ENCODE data around the gene SBK2. TPM values are rescaled to one million over a fixed set of nuclear protein-coding genes. Genes with fewer than 3 reads are reported as not detected.
"Not testable (repeated sequence)": the region's sequence is repeated elsewhere in the genome, so short reads cannot be mapped to it uniquely, and the experiment has no call there.

Gene SBK2
- total RNA-seq, 4 donors from 2014 or later = not detected

- Histone ChIP-seq H3K4me1 (no peaks in the 10 kb centered on the region), H3K9me3 (no peaks in the 10 kb centered on the region), H3K27ac (no peak overlapping the region), H3K36me3 (no peaks in the 10 kb centered on the region), H3K27me3 (no peaks in the 10 kb centered on the region), H3K4me3 (replicated peaks in 1 of 3) (no peak overlapping the region)
- 88 to 91% methylated on average over 15 to 20 of the region's 22 CpGs for WGBS, 2 donors
- TF ChIP-seq POLR2A (IDR thresholded peaks at IDR 0.05) = no peak
- no peak for TF ChIP-seq CTCF (IDR thresholded peaks at IDR 0.05)
- no peak for DNase-seq
- intact Hi-C loops (cut with DNase I) = no loop called here
Observed at GRCh38 chr19:55535965-55536350, 975 bp downstream of the SBK2 start.

- no peaks in the 10 kb centered on the region for H3K36me3 ChIP-seq
- intact Hi-C loops (cut with DNase I) = no loop called here
- WGBS, 2 donors = 80 to 84% methylated on average over 12 of the region's 12 CpGs
- no peak for DNase-seq
- TF ChIP-seq POLR2A (IDR thresholded peaks at IDR 0.05) = no peak
- no peak for TF ChIP-seq CTCF (IDR thresholded peaks at IDR 0.05)
- H3K9me3 ChIP-seq = no peaks in the 10 kb centered on the region
- H3K27ac ChIP-seq = no peak overlapping the region
- H3K27me3 ChIP-seq = no peaks in the 10 kb centered on the region
- H3K4me3 ChIP-seq (replicated peaks in 1 of 3) = no peak overlapping the region
- no peaks in the 10 kb centered on the region for H3K4me1 ChIP-seq
Observed at GRCh38 chr19:55535173-55535964, 1.6 kb downstream of the SBK2 start.

GRCh38 chr19:55534280-55534679, 2.7 kb downstream of the SBK2 start:
- WGBS, 2 donors = 78 to 93% methylated on average over 7 of the region's 7 CpGs
- DNase-seq; intact Hi-C loops (cut with DNase I): not testable (repeated sequence)

GRCh38 chr19:55530996-55531395, 5.9 kb downstream of the SBK2 start:
- no peak overlapping the region for H3K4me3 ChIP-seq (replicated peaks in 1 of 3)
- H3K4me1 ChIP-seq = peaks cover 0 to 6% of the 10 kb centered on the region in 2 donors
- WGBS, 2 donors = 89 to 100% methylated on average over 3 to 23 of the region's 26 CpGs
- intact Hi-C loops (cut with DNase I) = no loop called here
- no peaks in the 10 kb centered on the region for H3K27me3 ChIP-seq
- H3K36me3 ChIP-seq = no peaks in the 10 kb centered on the region
- TF ChIP-seq POLR2A (IDR thresholded peaks at IDR 0.05) (no peak), CTCF (IDR thresholded peaks at IDR 0.05) (no peak)
- no peak for DNase-seq
- H3K27ac ChIP-seq = no peak overlapping the region
- no peaks in the 10 kb centered on the region for H3K9me3 ChIP-seq

More at GRCh38 chr19:55534280-55534679, 2.7 kb downstream of the SBK2 start:
- H3K4me1 ChIP-seq; H3K27me3 ChIP-seq; H3K36me3 ChIP-seq; H3K9me3 ChIP-seq; H3K27ac ChIP-seq; H3K4me3 ChIP-seq (replicated peaks in 1 of 3): not testable (repeated sequence)

GRCh38 chr19:55529636-55530234, 7.2 kb downstream of the SBK2 start:
- no peak overlapping the region for H3K27ac ChIP-seq
- DNase-seq = no peak
- peaks cover 0 to 6% of the 10 kb centered on the region in 2 donors for H3K4me1 ChIP-seq
- no peaks in the 10 kb centered on the region for H3K27me3 ChIP-seq
- TF ChIP-seq POLR2A (IDR thresholded peaks at IDR 0.05) (no peak), CTCF (IDR thresholded peaks at IDR 0.05) (no peak)
- intact Hi-C loops (cut with DNase I) = no loop called here
- WGBS, 2 donors = 92 to 93% methylated on average over 40 to 55 of the region's 56 CpGs
- H3K4me3 ChIP-seq (replicated peaks in 1 of 3) = no peak overlapping the region
- no peaks in the 10 kb centered on the region for H3K36me3 ChIP-seq
- H3K9me3 ChIP-seq = no peaks in the 10 kb centered on the region
